Keratinocyte (primary cell): ENCODE measurements around the gene MAGEH1.
"Not testable (repeated sequence)": the region's sequence is repeated elsewhere in the genome, so short reads cannot be mapped to it uniquely, and the experiment has no call there.

Experiments
- CTCF ChIP-seq, 3 experiments: IDR thresholded peaks in 1 of 3; conservative IDR thresholded peaks in 1 of 3; optimal IDR thresholded peaks in 1 of 3; 2 replicates in 2 of 3; 3 replicates in 1 of 3; pipeline versions ENCODE3 to v1.5.1; 2011; ENCODE audit warnings: low read length in 3 of 3, mild to moderate bottlenecking in 3 of 3, moderate library complexity in 2 of 3, control low read depth in 1 of 3, inconsistent platforms in 1 of 3; ENCODE audit not compliant: insufficient read depth in 2 of 3; ENCODE audit errors: extremely low read depth in 1 of 3
- EZH2 ChIP-seq: IDR thresholded peaks from one replicate; pipeline ENCODE4 v1.6.1; 2012; ENCODE audit warnings: inconsistent platforms, mild to moderate bottlenecking, low read length, moderate library complexity

GRCh38 chrX:55459426-55459825 lies 7.5 kb downstream of the MAGEH1 start:
- not testable (repeated sequence) for TF ChIP-seq CTCF (optimal IDR thresholded peaks at IDR 0.05 in 1 of 3, IDR thresholded peaks at IDR 0.05 in 1 of 3, conservative IDR thresholded peaks at IDR 0.05 in 1 of 3; ENCODE audit: extremely low read depth in 1 of 3, insufficient read depth in 2 of 3, low read length in 3 of 3); EZH2
